Heart left ventricle (tissue), 13 donors: Measurements from ENCODE around the gene ASCC2.

Experiments used
- POLR2A ChIP-seq, 2 donors: fragments of 450-650 bp; IDR thresholded peaks; one replicate each; pipeline ENCODE4 v1.6.1; 2017; ENCODE audit warnings: antibody characterized with exemption in 2 of 2, mild to moderate bottlenecking in 2 of 2, moderate library complexity in 2 of 2
- TF ChIP-seq, protein P1 (sequence below), 12 donors: fragments of 200-600 bp; sonication (generic) in 4 of 12; IDR thresholded peaks; one replicate each; pipeline versions ENCODE4 v1.5.0 to v1.8.0; 2018 to 2022; ENCODE audit warnings: antibody characterized with exemption in 12 of 12, mild to moderate bottlenecking in 5 of 12
- donor health status: ischemic (EF 13 %, LVEDD 7.1; RV severe dilation, severe dysfunction).
- donor health status: DM: no; HTN: yes; CAD: no.
- donor health status: DM: no; HTN: no; CAD: no.
- donor health status: ischemic (EF 25% LVEDD 6.9; RV normal size, moderate dysfunction).
- donor health status: ischemic (EF 25% LVEDD 5.7; RV mildly dilated, moderate dysfunction).
- donor health status: ischemic (EF 35%, LVEDD 5.7; RV mildly dilated, moderate dysfunction).
- donor health status: nonischemic (EF 11% LVEDD 7.7; RV severe dilation, severe dysfunction).
- donor health status: DM: yes; HTN: yes; CAD: no.
- donor health status: PGD.
- donor health status: ischemic (EF 29% LVEDD 5.4; RV normal size, mild dysfunction).
- donor health status: nonischemic (EF 23%, LVEDD 6.1; RV moderate dilation, normal function).

DNA sequence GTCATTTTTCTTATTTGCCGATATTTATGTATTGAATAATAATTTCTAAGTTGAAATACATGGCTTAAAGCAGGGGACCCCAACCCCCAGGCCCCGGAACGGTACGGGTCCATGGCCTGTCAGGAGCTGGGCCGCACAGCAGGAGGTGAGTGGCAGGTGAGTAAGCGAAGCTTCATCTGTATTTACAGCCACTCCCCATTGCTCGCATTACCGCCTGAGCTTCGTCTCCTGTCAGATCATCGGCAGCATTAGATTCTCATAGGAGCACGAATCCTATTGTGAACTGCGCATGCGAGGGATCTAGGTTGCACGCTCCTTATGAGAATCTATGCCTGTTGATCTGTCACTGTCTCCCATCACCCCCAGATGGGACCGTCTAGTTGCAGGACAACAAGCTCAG lies 75.8 kb downstream of the ASCC2 start:
- TF ChIP-seq, protein P1, sequence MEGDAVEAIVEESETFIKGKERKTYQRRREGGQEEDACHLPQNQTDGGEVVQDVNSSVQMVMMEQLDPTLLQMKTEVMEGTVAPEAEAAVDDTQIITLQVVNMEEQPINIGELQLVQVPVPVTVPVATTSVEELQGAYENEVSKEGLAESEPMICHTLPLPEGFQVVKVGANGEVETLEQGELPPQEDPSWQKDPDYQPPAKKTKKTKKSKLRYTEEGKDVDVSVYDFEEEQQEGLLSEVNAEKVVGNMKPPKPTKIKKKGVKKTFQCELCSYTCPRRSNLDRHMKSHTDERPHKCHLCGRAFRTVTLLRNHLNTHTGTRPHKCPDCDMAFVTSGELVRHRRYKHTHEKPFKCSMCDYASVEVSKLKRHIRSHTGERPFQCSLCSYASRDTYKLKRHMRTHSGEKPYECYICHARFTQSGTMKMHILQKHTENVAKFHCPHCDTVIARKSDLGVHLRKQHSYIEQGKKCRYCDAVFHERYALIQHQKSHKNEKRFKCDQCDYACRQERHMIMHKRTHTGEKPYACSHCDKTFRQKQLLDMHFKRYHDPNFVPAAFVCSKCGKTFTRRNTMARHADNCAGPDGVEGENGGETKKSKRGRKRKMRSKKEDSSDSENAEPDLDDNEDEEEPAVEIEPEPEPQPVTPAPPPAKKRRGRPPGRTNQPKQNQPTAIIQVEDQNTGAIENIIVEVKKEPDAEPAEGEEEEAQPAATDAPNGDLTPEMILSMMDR (IDR thresholded peaks at IDR 0.05) = no peak
- TF ChIP-seq POLR2A (IDR thresholded peaks at IDR 0.05) = no peak
